ENCODE measurements around the gene AUTS2.

Gene AUTS2

GRCh38 chr7:70761711-70762328, 1163.5 kb downstream of the AUTS2 start:
- H3K27ac ChIP-seq (replicated peaks), result no peak overlapping the region
- no peaks in the 10 kb centered on the region for H3K27me3 ChIP-seq (ENCODE audit: insufficient read depth, poor library complexity, severe bottlenecking)
- no peak for DNase-seq (ENCODE audit: low read depth in 1 of 2, low spot score in 1 of 2)
- no peak overlapping the region for H3K4me3 ChIP-seq (replicated peaks; ENCODE audit: insufficient read depth, low read length)
- TF ChIP-seq CTCF (IDR thresholded peaks at IDR 0.05; ENCODE audit: insufficient read depth, low read length) (no peak), GABPA (IDR thresholded peaks at IDR 0.05; ENCODE audit: low read depth) (no peak), REST (IDR thresholded peaks at IDR 0.05; ENCODE audit: insufficient replicate concordance, low read depth) (no peak), SPI1 (IDR thresholded peaks at IDR 0.05; ENCODE audit: borderline replicate concordance, low read depth) (no peak), POLR2AphosphoS5 (IDR thresholded peaks at IDR 0.05; ENCODE audit: low read depth) (no peak)

- H3K27me3 ChIP-seq (ENCODE audit: insufficient read depth, poor library complexity, severe bottlenecking), result no peaks in the 10 kb centered on the region
- TF ChIP-seq REST (IDR thresholded peaks at IDR 0.05; ENCODE audit: insufficient replicate concordance, low read depth), result no peak
- TF ChIP-seq POLR2AphosphoS5 (IDR thresholded peaks at IDR 0.05; ENCODE audit: low read depth), result no peak
- no peak for TF ChIP-seq CTCF (IDR thresholded peaks at IDR 0.05; ENCODE audit: insufficient read depth, low read length)
- TF ChIP-seq SPI1 (IDR thresholded peaks at IDR 0.05; ENCODE audit: borderline replicate concordance, low read depth), result no peak
- TF ChIP-seq GABPA (IDR thresholded peaks at IDR 0.05; ENCODE audit: low read depth), result no peak
- DNase-seq (ENCODE audit: low read depth in 1 of 2, low spot score in 1 of 2), result no peak
- no peak overlapping the region for H3K4me3 ChIP-seq (replicated peaks; ENCODE audit: insufficient read depth, low read length)
- no peak overlapping the region for H3K27ac ChIP-seq (replicated peaks)
These were observed 1164.4 kb downstream of the AUTS2 start for GRCh38 chr7:70762696-70763095.

GRCh38 chr7:70763961-70764691, 1165.9 kb downstream of the AUTS2 start:
- Histone ChIP-seq H3K27me3 (ENCODE audit: insufficient read depth, poor library complexity, severe bottlenecking) (no peaks in the 10 kb centered on the region), H3K27ac (replicated peaks) (no peak overlapping the region), H3K4me3 (replicated peaks; ENCODE audit: insufficient read depth, low read length) (no peak overlapping the region)
- TF ChIP-seq CTCF (IDR thresholded peaks at IDR 0.05; ENCODE audit: insufficient read depth, low read length) (no peak), REST (IDR thresholded peaks at IDR 0.05; ENCODE audit: insufficient replicate concordance, low read depth) (no peak), SPI1 (IDR thresholded peaks at IDR 0.05; ENCODE audit: borderline replicate concordance, low read depth) (no peak), GABPA (IDR thresholded peaks at IDR 0.05; ENCODE audit: low read depth) (no peak), POLR2AphosphoS5 (IDR thresholded peaks at IDR 0.05; ENCODE audit: low read depth) (no peak)
- no peak for DNase-seq (ENCODE audit: low read depth in 1 of 2, low spot score in 1 of 2)

Measured in HL-60 (cell line).